Activated T-helper 2 cell treated with anti-CD3 and anti-CD28 coated beads, Interferon-gamma antibody, Interleukin-2, Interleukin-4, amounts not matched to agents 10 μg/mL and 5 μg/mL and 100 μg/mL, durations not matched to agents 14 hours and 24 hours and 36 hours (primary cell): ENCODE data around the gene LARP1. TPM values are rescaled to one million over a fixed set of nuclear protein-coding genes. Genes with fewer than 3 reads are reported as not detected.

Experiments used
- DNase-seq: peaks from one replicate; pipeline ENCODE4 v3.0.0; 2021; ENCODE audit warnings: low spot score
- H3K27ac Mint-ChIP-seq: one replicate; pipeline ENCODE4 v1.8.0; 2021; ENCODE audit warnings: mixed read lengths
- H3K27me3 Mint-ChIP-seq: one replicate; pipeline ENCODE4 v1.8.0; 2021; ENCODE audit warnings: low read depth, mixed read lengths
- H3K36me3 Mint-ChIP-seq: one replicate; pipeline ENCODE4 v1.8.0; 2021; ENCODE audit warnings: low read depth, mixed read lengths
- H3K4me1 Mint-ChIP-seq: one replicate; pipeline ENCODE4 v1.8.0; 2021; ENCODE audit warnings: low read depth, mixed read lengths
- H3K4me3 Mint-ChIP-seq: one replicate; pipeline ENCODE4 v1.8.0; 2021; ENCODE audit warnings: low read depth, mild to moderate bottlenecking, moderate library complexity, mixed read lengths
- H3K9me3 Mint-ChIP-seq: one replicate; pipeline ENCODE4 v1.8.0; 2021; ENCODE audit warnings: mixed read lengths
- intact Hi-C: fragments of 100-400 bp; cut with micrococcal nuclease; formaldehyde crosslinking; loops from one replicate; pipeline ENCODE4 v1.15.1; 2023
- total RNA-seq: library from RNA; stranded (reverse); gene quantifications from 2 replicates; pipeline ENCODE4 v1.2.3, GENCODE V29; 2022

The LARP1 gene
- total RNA-seq, 1 donor from 2014 or later, result 278 TPM

GRCh38 chr5:154863291-154864080 is 108.3 kb downstream of the LARP1 start:
- DNase-seq, result no peak
- Mint-ChIP-seq H3K9me3 (no peaks in the 10 kb centered on the region), H3K27ac (no peak overlapping the region), H3K36me3 (peaks cover 64% of the 10 kb centered on the region), H3K4me1 (peaks cover 38% of the 10 kb centered on the region), H3K27me3 (no peaks in the 10 kb centered on the region), H3K4me3 (no peak overlapping the region)
- intact Hi-C loops, result no loop called here

- no peak for DNase-seq
- intact Hi-C loops, result no loop called here
- H3K27me3 Mint-ChIP-seq, result no peaks in the 10 kb centered on the region
- H3K4me3 Mint-ChIP-seq, result no peak overlapping the region
- no peak overlapping the region for H3K27ac Mint-ChIP-seq
- H3K9me3 Mint-ChIP-seq, result no peaks in the 10 kb centered on the region
- peaks cover 28% of the 10 kb centered on the region for H3K4me1 Mint-ChIP-seq
- peaks cover 64% of the 10 kb centered on the region for H3K36me3 Mint-ChIP-seq
Observed at GRCh38 chr5:154865466-154866184, 110.4 kb downstream of the LARP1 start.

GRCh38 chr5:154866841-154867240 is 111.7 kb downstream of the LARP1 start:
- intact Hi-C loops, result no loop called here
- H3K27ac Mint-ChIP-seq, result no peak overlapping the region
- no peak overlapping the region for H3K4me3 Mint-ChIP-seq
- H3K4me1 Mint-ChIP-seq, result peaks cover 22% of the 10 kb centered on the region
- H3K27me3 Mint-ChIP-seq, result no peaks in the 10 kb centered on the region
- H3K9me3 Mint-ChIP-seq, result no peaks in the 10 kb centered on the region
- DNase-seq, result no peak
- H3K36me3 Mint-ChIP-seq, result peaks cover 66% of the 10 kb centered on the region

Other genes with a start within 250 kb of the LARP1 start
- gene FAXDC2, start 95.2 kb downstream of the LARP1 start, total RNA-seq, result not detected in 2 replicates
- 57.6 and 60.2 TPM in 2 replicates for gene CNOT8, start 103.2 kb downstream of the LARP1 start, total RNA-seq
- 33.9 and 36.7 TPM in 2 replicates for gene GEMIN5, start 182.8 kb downstream of the LARP1 start, total RNA-seq
- 79.2 and 81.9 TPM in 2 replicates for gene MRPL22, start 185.7 kb downstream of the LARP1 start, total RNA-seq